ENCODE measurements around the gene TRAF7. TPM values are rescaled to one million over a fixed set of nuclear protein-coding genes. Genes with fewer than 3 reads are reported as not detected.

TRAF7 gene
- total RNA-seq, 1 experiment from 2014 or later, result 59.3 TPM

DNA sequence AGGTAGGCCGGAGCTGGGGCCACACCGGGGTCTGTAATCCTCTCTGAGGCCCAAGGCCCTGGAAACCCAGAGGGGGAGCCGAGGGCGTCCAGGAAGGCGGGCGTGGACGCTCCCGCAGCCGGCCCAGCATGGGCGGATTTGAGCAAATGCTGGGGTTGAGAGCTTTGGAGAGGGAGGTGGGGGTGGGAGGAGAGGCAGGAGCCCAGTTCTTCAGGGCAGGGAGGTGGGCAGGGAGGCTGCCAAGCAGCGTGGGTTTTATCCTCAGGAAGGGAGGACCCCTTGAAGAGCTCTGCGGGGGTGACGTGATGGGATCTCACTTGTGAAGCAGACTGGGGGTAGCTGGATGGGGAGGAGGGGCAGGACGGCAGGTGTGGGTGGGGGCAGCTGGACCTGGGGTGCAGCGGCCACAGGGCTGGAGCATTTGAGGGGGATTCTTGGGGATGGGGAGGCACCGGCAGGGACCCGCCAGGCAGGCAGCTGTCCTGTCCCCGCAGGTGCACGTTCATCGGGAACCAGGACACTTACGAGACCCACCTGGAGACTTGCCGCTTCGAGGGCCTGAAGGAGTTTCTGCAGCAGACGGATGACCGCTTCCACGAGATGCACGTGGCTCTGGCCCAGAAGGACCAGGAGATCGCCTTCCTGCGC lies 17.2 kb downstream of the TRAF7 start:
- in situ Hi-C loops (cut with HindIII; ENCODE audit: low pct_unique_long_range_greater_than_20kb, low sequenced_read_pairs), result no loop called here
- no peak for DNase-seq (ENCODE audit: low read depth, low spot score)

DNA sequence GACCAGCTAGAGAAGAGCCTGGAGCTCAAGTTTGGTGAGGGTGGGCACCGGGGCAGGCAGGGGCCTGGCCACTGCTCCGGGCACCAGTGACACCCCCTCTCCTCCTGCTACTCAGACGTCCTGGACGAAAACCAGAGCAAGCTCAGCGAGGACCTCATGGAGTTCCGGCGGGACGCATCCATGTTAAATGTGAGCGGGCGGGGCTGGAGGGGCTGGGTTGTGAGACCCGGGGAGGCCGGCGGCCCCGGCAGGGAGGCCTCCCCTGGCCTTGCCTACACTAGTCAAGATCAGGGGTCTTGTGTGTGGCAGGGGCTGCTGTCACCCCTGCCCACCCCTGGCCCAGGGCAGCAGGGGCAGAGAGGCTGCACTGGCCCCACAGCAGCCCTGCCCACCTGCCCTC lies 17.8 kb downstream of the TRAF7 start:
- in situ Hi-C loops (cut with HindIII; ENCODE audit: low pct_unique_long_range_greater_than_20kb, low sequenced_read_pairs), result no loop called here
- DNase-seq (ENCODE audit: low read depth, low spot score), result no peak

DNA sequence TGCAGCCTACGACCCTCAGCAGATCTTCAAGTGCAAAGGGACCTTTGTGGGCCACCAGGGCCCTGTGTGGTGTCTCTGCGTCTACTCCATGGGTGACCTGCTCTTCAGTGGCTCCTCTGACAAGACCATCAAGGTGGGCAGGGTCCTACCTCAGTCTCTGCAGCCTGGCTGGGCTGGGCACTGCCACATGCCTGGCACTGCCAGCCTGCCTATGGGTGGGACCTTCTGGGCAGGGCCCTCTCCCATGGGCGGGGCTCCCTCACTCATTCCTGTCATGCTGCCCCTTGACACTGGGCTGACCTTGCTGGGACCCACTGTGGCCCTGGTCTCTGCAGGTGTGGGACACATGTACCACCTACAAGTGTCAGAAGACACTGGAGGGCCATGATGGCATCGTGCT lies 18.3 kb downstream of the TRAF7 start:
- in situ Hi-C loops (cut with HindIII; ENCODE audit: low pct_unique_long_range_greater_than_20kb, low sequenced_read_pairs), result no loop called here
- DNase-seq (ENCODE audit: low read depth, low spot score), result no peak

- in situ Hi-C loops (cut with HindIII; ENCODE audit: low pct_unique_long_range_greater_than_20kb, low sequenced_read_pairs), result no loop called here
- DNase-seq (ENCODE audit: low read depth, low spot score), result no peak
These were observed 19.0 kb downstream of the TRAF7 start for GRCh38 chr16:2174396-2175131.

GRCh38 chr16:2175454-2175853 lies 19.9 kb downstream of the TRAF7 start:
- no peak for DNase-seq (ENCODE audit: low read depth, low spot score)
- in situ Hi-C loops (cut with HindIII; ENCODE audit: low pct_unique_long_range_greater_than_20kb, low sequenced_read_pairs), result no loop called here

DNA sequence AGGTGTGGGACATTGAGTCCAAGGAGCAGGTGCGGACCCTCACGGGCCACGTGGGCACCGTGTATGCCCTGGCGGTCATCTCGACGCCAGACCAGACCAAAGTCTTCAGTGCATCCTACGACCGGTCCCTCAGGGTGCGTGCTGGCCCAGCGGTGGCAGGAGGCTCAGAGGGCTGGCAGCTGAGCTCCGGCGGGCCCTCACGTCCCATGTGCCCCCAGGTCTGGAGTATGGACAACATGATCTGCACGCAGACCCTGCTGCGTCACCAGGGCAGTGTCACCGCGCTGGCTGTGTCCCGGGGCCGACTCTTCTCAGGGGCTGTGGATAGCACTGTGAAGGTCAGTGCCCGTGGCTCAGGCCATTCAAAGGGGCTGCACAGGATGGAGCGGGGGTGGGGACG lies 20.5 kb downstream of the TRAF7 start:
- in situ Hi-C loops (cut with HindIII; ENCODE audit: low pct_unique_long_range_greater_than_20kb, low sequenced_read_pairs), result no loop called here

GRCh38 chr16:2177101-2177500 lies 21.5 kb downstream of the TRAF7 start:
- no peak for DNase-seq (ENCODE audit: low read depth, low spot score)
- in situ Hi-C loops (cut with HindIII; ENCODE audit: low pct_unique_long_range_greater_than_20kb, low sequenced_read_pairs), result no loop called here

More for the DNA sequence above, 20.5 kb downstream of the TRAF7 start:
- no peak for DNase-seq (ENCODE audit: low read depth, low spot score)

DNA sequence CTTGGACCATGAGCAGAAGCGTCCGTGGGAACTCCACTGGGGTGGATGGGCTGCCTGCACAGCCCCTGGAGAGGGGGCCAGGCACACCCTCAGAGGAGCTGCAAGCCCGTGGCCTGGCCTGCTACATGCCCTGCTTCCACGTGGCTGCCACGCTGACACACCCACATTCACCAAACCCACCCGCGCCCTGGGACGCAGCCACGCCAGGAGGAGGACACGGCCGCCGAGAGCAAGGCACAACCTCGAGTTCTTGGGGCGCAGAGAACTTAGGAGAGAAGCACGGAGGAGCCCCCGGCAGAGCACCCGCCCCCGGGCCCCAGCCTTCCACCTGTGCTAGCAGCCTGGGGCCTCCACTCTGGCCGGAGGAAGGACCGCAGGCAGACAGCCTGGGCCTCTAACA lies 22.0 kb downstream of the TRAF7 start:
- DNase-seq (ENCODE audit: low read depth, low spot score), result no peak
- in situ Hi-C loops (cut with HindIII; ENCODE audit: low pct_unique_long_range_greater_than_20kb, low sequenced_read_pairs), result no loop called here

DNA sequence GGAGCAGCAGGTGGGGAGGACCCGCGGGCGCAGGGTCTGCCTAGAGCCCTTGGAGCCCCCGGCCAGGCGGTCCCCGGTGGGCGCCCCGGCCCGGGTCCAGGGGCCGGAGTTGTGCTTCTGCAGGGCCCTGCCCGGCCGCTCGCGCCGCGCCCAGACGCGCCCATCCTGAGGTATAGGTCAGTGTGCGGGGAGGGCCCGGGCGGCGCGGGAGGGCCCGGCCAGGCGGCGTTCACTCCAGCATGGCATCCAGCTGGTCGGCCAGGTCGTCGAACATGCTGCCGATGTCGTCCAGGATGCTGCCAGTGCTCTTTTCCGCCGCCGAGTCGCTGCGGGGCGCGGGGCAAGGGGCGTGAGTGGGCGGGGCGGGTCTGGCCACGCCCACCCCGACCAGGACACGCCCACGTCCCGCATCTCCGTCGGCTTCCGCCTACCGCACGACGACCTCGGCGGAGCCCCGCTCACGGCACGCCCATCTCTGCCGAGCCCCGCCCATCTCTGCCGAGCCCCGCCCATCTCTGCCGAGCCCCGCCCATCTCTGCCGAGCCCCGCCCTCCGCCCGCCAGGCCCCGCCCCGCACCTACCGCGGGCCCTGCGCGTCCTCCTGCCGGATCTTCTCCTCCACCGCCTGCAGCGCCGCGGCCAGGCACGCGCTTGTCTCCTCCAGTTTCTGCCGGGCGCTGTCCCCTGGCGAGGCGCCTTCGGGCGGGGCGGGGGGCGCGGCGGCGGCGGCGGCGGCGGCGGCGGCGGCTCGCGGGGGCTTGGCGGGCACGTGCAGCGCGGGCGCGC lies 22.9 kb downstream of the TRAF7 start:
- no peak for DNase-seq (ENCODE audit: low read depth, low spot score)
- in situ Hi-C loops (cut with HindIII; ENCODE audit: low pct_unique_long_range_greater_than_20kb, low sequenced_read_pairs), result no loop called here

DNA sequence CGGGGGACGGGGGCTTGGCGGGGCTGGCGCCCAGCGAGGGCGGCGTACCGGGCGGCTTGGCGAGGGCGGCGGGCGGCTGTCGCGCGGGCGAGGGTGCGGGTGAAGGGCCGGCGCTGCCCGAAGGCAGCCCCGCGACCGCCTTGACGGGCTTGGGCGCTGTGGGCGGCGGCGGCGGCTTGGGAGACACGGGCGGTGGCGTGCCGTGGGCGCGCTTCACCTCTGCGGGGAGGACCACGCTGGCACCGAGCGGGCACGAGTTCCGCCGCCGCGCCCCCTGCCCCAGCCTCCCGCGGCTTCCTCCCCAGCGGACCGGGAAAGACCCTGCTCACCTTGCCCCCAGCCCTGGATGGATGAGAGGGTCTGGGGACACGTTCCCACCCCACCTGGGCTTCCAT lies 23.5 kb downstream of the TRAF7 start:
- in situ Hi-C loops (cut with HindIII; ENCODE audit: low pct_unique_long_range_greater_than_20kb, low sequenced_read_pairs), result no loop called here
- DNase-seq (ENCODE audit: low read depth, low spot score), result no peak

DNA sequence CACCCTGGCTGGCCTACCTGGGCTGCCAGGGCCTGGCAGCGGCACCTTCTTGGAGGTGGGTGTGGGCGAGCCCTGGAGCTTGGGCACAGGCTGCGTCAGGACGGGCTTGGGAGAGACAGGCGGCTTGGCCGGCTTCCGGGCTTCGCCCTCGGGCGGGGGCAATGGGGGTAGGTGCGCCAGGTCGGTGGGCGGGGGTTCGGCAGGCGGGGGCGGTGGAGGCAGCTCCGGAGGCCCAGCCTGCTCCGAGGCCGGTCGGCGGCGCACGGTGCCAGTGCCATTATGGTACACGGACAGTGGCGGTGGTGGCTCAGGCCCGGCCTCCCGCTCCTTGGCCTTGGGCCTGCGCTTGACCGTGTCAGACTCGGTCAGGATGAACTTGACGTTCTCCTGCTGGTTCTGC lies 24.0 kb downstream of the TRAF7 start:
- in situ Hi-C loops (cut with HindIII; ENCODE audit: low pct_unique_long_range_greater_than_20kb, low sequenced_read_pairs), result no loop called here
- DNase-seq (ENCODE audit: low read depth, low spot score), result no peak

DNA sequence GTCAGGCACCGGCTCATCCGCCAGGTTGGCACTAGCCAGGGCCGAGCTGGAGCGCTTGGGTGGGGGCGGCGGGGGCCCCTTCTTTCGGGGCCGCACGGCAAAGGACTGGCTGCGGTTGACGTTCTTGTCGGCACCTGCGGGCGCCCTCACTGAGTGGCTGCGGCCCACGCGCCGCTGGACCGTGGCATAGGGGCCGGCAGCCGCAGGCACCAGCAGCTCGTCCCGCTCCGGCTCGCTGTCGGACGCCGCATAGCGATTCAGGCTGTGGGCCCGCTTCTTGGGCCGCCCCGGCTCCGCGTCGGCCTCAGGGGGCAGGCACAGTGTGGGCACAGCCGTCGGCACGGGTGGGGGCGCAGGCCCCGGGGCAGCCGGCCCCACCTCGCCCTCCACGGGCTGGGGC lies 24.9 kb downstream of the TRAF7 start:
- DNase-seq (ENCODE audit: low read depth, low spot score), result no peak
- in situ Hi-C loops (cut with HindIII; ENCODE audit: low pct_unique_long_range_greater_than_20kb, low sequenced_read_pairs), result no loop called here

- in situ Hi-C loops (cut with HindIII; ENCODE audit: low pct_unique_long_range_greater_than_20kb, low sequenced_read_pairs), result no loop called here
- no peak for DNase-seq (ENCODE audit: low read depth, low spot score)
These were observed 25.7 kb downstream of the TRAF7 start for GRCh38 chr16:2180962-2181923.

DNA sequence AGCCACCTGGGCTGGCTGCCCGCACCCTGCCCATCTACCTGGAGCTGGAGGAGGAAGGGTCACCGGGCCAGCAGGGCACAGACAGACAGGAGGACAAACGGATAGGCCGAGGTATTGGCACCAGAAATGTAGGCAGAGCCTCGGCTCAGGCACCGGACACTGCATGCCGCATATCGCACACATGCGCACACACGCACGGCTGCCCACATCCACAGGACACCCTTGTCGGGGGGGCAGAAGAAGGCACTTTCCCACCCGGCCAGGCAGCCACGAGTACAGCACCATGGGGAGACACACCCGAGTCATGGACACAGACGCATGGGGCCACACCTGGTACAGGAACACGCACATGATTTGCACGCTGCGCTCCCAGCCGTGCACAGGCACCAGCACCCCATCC lies 26.4 kb downstream of the TRAF7 start:
- in situ Hi-C loops (cut with HindIII; ENCODE audit: low pct_unique_long_range_greater_than_20kb, low sequenced_read_pairs), result no loop called here
- DNase-seq (ENCODE audit: low read depth, low spot score), result no peak

GRCh38 chr16:2183671-2184070 lies 28.1 kb downstream of the TRAF7 start:
- in situ Hi-C loops (cut with HindIII; ENCODE audit: low pct_unique_long_range_greater_than_20kb, low sequenced_read_pairs), result no loop called here
- DNase-seq (ENCODE audit: low read depth, low spot score), result no peak

GRCh38 chr16:2184346-2184745 lies 28.8 kb downstream of the TRAF7 start:
- DNase-seq (ENCODE audit: low read depth, low spot score), result no peak
- in situ Hi-C loops (cut with HindIII; ENCODE audit: low pct_unique_long_range_greater_than_20kb, low sequenced_read_pairs), result no loop called here

DNA sequence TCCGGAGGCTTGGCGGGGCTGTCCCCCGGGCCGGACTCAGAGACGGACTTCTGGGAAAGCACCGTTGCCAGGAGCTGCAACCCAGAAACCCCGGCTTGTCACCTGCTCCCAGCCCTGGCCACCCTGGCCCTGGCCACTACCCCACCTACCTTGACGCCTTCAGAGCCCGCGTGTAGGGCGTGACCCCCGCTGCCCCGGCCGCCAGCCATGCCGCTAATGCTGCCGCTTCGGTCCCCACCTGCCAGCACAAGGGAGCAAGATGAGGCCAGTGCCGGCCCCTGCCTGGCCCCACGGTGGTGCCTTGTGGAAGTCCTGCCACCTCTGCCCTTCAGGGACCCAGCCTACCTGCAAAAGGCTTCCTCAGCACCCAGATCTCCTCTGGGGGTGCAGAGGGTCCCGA lies 29.4 kb downstream of the TRAF7 start:
- in situ Hi-C loops (cut with HindIII; ENCODE audit: low pct_unique_long_range_greater_than_20kb, low sequenced_read_pairs), result no loop called here
- no peak for DNase-seq (ENCODE audit: low read depth, low spot score)

DNA sequence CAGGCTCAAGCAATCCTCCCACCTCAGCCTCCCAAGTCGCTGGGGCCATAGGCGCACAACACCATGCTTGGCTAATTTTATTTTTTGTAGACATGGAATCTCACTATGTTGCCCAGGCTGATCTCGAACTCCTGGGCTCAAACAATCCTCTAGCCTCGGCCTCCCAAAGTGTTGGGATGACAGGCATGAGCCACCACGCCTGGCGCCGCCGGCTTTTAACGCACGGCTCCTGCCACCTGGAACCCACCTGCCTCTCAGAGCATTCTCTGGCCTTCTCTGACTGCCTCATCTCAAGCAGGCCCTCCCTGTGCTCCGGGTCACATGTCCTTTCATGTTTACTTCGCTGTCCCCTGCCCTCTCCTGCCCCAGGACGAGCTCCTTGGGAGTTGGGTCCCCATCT lies 30.5 kb downstream of the TRAF7 start:
- DNase-seq (ENCODE audit: low read depth, low spot score), result no peak
- in situ Hi-C loops (cut with HindIII; ENCODE audit: low pct_unique_long_range_greater_than_20kb, low sequenced_read_pairs), result no loop called here

Data from SK-MEL-5 (cell line).